SK-N-DZ (cell line): ENCODE data around the gene ADAMTS17.

Experiments used
- DNase-seq: peaks from one replicate; pipeline ENCODE4 v3.0.0-alpha.2; 2015; ENCODE audit warnings: low spot score

ADAMTS17 gene

DNA sequence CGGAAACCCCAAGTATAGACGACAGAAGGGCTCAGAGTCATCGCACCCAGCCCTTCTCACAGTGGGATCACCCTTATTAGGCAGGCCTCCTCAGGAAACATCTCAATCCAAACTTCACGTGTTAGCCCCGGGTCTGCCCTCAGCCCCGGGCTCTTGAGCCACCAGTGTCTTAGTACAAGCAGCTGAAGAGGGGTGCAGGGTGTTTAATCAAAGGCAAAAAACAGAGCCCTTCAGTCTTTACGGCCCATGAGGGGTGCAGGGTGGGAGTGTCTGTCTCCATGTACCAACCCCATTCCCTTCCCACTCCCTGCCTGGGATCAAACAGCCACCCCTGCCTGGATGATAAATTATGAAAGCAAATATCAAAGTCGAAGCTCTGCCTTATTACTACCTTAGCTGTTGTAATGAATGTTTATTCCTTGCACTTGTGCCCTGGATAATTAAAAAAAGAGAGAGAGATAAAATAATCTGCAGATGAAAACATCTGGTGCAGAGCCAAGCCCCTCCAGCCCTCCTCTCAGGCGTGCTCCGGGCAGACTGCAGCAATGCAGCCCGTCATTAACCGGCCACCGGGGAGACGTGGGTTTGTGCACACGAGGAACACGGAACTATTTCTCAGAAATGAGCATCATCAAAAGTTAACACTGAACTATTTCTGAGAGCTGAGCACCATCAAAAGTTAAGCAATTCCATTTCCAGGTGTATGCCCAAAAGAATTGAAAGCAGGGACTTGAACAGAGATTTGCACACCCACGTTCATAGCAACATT lies 64.5 kb downstream of the ADAMTS17 start:
- no peak for DNase-seq

DNA sequence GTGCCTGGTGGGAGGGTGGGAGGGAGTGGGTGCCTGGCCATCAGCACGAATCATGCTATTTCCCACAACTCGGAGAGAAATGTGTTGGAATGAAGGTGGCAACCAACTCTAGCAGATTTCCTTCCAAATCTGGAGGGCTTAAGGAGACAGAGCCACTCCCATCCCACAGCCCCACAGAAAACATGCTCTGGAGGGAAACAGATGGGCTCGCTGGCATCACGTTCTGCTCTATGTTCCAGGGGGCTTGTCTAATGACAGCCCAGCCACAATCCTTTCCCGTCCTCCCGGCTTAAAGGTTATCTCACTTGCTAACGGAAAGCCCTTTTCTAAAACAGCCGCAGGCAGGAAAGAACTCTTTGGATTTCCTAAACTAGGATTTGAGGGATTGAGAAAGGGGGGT lies 65.3 kb downstream of the ADAMTS17 start:
- DNase-seq = no peak

DNA sequence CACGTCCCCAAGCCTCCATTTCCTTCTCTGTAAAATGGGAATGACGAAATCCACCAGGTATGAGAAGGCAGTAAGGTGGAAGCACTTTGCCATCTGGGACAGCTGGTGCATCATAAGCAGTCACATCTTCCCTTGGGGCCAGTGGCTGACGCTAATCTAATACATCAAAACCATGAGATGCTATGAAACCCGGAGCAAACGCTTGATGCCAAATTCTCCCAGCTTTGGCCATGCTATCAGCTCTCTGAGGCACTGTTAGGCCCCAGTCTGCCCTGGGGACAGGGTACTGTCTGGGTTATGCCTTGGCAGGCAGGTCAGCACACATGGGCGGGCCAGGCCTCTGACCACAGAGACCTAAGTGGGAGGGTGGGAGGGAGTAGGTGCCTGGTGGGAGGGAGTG lies 66.1 kb downstream of the ADAMTS17 start:
- DNase-seq = no peak

DNA sequence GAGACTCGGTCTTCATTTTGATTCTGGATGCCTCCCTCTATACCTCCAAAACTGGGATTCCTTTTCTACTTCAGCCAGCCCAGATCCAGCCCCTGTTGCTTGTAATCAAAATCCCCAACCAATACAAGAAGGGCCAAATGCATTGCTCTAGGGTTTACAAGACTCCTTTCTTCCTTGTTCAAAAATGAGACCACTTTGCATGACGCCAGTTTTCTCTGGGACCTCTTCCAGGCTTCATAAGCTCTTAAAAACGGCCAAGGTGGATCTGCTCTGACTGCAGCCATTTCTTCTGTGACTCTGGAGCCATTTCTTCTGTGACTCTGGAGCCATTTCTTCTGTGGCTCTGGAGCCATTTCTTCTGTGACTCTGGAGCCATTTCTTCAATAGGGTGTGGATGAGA lies 71.9 kb downstream of the ADAMTS17 start:
- DNase-seq = no peak

DNA sequence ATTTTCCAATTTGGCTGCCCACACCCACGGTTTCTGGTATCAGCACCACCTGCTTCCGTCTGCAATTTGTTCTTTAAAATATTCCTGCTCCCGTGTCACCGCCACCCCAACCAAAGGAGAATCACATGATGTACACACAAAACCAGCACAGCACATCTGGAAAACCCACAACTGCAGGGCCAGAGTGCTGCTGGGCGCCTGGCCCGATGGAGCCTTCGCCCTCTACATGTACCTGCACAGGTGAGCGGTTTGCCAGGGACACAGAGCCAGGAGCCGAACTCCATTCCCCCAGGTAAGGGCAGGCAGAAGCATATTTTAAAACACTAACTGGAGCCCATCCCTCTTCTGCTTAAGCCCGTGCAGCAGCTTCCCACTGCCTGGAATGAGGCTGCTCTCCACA lies 75.6 kb downstream of the ADAMTS17 start:
- DNase-seq = no peak

DNA sequence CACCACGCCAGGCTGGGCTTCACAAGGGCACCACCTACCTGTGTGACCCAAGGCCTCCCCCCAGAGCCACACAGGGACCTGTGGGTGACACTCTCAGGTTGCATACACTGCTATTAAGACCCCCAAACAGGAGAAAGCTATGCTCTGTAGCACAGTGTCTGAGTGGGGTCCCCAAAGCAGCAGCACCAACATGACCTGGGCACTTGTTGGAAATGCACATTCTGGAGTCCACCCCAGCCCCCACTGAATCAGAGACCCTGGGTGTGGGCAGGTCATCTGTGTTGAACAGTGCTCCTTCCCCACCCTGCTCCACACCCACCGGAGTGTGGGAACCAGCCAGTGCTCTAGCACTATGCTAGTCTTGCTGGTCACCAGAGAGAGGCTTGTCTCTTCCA lies 76.1 kb downstream of the ADAMTS17 start:
- no peak for DNase-seq

DNA sequence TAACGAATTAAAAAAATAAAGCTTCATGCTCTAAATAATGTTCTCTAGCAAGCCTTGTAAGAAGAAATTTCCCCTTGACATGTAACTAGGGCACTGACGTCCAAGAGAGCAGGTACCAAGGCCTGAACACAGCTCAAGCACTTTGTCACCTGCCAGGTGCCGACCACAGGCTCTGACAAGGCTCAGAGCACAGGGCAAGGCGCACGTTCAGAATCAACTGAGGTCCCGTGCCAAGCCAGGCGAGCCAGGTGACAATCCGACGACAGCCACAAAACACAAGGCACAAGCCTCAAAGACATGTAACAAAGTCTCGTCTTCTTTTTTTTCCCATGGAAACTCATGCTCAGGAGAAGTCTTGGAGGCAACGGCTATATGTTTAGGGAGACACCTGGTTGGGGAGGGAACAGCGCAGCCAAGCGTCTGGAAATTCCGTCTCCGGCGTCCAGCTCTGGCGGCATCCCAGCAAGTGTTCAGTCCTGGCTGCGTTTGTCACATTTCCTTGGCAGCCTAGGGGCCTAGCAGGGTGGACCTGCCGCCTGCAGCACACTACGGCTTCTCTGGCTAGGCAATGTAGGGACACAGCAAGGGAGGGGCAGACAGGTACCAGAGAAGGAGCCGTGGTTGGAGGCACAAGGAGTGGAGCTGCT lies 76.7 kb downstream of the ADAMTS17 start:
- no peak for DNase-seq

DNA sequence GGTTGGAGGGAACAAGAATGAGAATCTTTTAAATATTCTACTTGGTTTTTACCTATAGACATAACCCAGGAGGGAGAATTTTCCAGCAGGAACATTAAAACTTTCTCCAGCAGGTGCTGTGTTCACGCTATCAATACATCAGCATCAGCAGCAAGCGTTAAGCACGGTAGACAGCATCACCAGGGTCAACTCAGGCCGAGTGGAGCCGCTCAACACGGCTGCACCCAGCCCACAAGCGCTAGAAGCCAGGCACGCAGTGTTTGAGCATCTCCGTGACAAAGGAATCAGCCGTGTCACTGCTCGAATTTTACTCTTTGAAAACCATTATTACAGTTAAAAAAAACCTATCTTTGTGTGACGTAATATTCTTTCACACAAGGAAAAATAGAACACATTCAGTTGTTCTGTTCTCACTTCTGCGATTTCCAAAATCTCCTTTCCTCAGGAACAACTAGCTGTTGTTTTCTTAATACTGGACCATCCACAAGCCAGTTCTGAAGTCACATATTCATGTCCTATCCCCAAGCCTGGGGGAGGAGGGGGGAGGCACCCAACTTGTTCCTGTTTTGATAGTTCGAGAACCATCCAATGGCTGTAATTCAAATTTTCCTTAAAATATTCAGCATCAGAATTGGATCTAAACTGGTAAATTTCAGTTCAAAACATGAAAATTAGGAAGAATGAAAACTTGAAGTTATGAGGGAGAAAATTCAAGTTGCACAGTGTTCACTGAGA lies 77.9 kb downstream of the ADAMTS17 start:
- DNase-seq = peak; percentile 55

DNA sequence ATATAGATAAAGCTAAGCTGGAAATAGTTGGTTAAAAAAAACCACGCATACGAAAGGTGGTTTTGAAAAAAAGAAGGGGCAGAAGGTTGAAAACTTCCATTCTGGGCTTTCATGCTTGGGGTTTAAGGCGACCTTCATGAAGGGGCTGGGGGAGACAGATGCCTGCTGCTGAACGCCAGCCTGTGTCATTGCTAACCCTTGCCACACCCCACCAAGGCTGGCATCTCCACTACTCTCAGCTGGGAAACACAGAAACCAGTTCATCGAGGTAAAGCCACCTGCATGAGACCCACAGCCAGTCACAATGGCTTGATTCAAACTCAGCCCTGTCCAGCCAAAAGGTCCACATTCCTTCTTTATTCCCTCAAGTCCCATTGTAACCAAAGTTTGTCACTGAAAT lies 78.7 kb downstream of the ADAMTS17 start:
- DNase-seq = no peak

DNA sequence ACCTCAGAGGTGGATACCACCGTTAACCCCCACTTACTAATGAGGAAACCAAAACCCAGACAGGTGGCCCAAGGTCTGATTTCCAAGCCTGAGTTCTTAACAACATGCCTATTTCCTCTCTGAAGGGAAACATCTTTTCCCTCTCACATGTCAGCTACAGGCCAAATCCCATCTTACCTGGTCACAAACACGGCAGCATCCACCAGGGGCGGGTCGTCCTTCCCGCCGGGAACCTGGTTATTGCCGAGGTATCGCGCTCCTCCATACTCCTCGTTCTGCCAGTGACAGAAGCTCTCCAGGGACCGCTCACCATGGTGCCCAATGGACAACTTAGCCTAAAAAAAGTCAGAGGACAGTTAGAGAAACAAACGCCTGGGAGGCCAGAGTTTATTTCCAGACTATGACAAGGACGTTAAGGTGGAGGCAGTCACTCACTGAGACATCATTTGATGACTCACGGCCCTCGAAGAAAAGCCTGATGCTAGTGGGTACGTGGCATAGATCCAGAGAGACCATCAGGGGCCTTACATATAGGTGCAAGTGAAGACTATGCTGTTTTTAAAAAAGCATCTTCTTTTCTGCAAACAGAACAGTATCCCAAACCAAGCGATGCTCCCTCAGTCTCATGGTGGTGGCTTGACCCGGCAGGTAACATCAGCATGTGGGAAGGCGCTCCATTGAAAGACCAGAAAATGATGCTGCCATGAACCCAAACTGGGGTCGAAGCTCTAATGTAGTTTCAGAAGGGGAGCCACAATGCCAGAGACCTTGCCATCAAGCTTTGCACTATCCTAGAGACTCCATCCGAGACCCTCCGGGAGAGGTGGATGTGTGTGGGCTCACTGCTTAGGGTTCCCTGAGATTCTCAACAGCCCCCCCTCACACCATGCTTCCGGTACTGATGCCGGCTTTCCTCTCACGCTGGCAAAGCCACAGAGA lies 80.2 kb downstream of the ADAMTS17 start:
- no peak for DNase-seq

DNA sequence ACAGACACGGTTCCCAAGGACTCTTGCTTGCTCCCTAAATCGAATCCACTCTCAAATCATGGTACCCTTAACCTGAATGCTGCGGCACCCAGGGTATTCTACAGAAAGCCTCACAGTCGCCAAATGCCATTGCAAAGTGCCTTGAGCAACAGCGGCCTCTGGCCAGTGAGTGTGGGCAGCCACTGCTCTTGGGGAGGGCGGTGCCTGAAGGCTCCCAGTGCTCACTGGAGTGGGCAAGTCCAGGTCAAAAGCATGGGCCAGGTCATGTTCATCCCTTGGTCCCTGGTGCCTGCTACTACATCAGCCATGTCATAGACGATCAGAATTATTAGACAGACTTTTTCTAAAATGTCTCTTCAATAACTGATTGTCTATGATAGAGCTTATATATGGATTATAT lies 82.5 kb downstream of the ADAMTS17 start:
- DNase-seq = no peak

DNA sequence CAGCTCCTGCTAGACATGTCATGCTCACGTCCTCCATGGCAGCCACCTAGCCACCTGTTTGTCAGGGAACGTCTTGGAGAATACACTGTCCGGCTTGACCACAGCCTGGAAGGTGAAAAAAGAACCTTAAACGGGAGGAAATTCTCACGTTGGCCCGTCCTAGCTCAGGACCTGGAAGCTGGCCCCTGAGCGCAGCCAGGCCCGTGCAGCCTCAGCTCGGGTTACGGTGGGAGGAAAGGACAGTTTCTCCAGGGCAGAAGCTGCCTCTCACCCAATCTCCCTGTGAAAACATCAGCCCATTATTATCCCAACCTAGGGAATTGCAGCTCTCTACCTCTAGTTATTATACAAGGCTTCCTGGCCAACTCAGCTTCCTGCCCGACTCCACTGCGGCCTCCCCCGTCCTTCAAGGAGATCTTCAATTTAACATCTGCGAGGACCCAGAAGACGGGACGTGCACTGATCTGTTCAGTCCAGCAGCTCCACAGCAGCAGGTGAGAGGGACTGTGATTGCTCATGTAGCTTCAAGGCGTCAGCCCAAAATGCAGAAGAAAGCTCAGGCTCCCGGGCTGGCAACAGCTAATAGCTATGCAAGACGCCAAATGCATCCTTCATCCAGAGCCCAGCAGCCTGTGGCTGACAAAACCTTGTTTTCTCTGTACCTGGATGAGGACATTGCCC lies 84.7 kb downstream of the ADAMTS17 start:
- DNase-seq = no peak

DNA sequence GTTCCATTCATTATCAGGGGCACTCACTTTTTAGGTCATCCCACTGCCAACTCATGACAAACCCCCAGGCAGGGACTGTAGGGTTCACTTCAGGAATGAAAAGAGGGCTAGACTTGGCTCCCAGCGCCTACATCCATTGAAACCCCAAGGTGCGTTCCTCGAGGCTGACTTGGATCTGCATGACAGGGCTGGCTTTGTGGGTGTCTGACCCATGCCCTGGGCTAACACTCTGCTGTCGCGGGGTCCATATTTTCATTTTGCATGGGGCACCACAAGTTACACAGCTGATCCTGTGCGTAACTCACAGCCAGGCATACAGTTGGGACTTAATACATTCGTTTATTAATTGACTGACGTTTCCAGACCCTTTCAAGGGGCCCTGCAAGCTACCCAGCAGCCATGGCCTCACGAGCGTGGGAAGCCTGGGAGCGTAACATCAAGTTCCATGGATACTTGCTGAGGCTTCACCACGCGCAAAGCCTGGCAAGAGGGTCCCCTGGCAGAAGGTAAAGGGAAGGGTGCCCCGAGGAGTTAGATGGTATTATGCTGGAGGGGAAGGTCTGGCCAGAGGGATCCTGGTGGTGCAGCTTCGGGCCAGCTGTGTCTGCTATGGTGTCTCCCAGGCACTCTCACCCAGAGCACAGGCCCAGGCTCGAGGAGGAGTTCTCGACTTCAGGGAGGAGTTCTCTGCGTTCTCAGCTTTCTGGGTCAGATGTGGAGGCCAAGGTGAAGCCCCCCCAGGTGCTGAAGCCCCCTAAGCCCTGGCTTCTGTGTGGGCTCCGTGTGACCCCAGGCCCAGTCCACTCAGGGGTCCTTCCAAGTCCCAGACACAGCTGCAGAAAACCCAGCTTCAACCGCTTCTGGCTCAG lies 85.4 kb downstream of the ADAMTS17 start:
- DNase-seq = no peak

DNA sequence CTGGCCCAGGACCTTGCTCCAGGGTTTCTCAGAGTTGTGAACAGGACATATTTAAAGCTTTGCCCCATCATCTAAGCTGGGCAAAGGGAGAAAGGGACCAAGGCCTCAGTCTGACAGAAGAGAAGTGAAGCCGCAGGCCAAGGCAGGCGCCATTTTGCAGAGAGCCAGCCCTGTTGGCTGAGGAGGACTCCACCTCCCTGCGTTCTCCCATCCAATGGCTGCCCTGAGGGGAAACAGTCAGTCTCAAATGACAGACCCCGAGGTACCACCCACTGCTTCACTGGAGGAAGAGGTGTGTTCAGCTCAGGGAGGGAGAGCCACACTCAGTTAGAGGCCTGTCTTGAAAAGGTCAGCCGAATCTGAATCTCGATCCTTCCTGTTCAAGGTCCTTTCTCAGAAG lies 86.1 kb downstream of the ADAMTS17 start:
- no peak for DNase-seq

DNA sequence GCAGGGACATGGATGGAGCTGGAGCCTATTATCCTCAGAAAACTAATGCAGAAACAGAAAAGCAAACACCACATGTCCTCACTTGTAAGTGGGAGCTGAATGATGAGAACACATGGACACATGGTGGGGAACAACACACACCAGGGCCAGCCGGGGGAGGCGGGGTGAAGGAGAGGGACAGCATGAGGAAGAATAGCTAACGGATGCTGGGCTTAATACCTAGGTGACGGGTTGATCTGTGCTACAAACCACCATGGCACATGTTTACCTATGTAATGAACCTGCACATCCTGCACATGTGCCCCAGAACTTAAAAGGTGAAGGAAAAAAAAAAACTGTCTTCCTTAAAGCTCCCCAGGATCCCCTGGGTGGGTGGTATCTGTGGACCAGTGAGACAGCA lies 87.1 kb downstream of the ADAMTS17 start:
- no peak for DNase-seq

DNA sequence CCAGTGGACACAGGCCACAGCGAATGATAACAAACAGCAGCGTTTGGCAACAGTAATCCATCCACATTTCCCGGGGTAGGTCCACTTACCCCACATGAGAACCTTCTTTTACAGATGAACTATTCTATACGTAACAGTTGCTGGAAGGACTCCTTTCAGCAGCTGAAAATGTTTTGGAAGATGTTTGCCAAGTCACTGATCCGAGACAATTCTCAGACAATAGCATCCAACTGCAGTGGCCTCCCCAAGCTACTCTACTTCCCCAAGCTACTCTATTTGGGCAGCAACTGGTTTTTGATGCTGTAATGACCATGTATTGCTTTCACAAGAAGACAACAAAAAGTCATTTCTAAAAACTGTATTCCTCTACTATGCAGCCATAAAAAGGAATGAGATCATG lies 87.5 kb downstream of the ADAMTS17 start:
- no peak for DNase-seq

DNA sequence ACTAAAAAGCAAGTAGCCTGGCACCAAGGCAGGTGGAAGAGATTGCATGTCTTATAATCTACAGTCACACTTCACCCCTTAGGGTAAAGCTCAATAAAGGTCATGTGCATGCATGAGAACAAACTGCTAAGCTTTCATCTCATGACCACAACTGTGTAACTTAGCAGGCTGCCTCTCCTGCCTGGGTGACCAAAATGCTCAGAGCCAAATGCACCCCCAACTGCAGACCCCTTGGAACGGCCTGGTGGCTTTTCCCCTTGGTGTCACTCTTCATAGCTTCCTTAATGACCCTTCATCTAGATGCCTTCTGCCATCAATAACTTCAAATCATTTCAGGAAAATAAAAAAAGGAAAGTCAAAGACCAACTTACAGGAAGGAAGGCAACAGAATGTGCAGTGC lies 88.1 kb downstream of the ADAMTS17 start:
- DNase-seq = no peak

DNA sequence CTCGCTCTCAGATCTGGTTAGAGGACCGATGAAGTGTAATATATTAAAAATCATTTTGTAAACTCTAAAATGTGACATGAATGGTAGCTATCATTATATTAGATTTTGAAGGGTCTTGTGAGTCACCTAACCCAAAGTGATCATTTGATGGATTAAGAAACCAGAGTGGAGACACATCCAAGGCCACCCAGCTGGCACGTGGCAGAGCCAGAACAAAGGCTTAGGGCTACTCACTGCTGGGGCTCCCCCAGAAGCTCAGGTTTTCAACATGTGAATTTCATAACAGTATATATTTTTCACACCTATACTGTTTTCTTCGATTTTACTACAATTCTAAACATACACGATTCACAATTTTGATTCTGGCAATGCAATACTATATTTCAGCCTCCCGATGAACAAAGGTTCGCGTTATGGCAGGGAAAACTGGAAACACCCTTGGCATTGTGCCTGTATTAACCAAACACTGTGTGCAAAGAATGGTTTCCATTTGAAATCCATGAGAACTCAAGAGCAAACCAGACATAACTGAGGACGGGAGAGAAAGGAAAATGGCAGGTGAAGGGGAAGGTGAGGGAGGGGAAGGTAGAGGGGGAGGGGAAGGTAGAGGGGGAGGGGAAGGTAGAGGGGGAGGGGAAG lies 88.9 kb downstream of the ADAMTS17 start:
- no peak for DNase-seq

DNA sequence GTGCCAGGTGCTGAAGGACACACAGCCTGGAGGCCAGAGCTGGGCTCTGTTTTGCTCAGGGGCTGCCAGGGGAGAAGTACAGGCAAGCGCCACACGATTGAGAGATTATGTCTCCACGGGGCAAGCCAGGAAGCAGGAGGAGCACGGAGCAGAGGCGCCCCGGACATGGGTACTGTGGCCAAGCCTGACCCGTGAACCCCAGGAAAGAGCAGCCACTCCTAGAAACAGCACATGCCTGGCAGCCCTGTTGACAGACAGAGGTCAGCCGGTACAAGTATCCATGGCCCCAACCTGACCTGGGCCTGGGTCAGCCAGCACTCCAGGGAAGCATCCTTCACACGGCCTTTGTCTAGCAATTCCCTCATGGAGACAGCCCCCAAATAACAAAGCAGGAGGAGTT lies 89.4 kb downstream of the ADAMTS17 start:
- no peak for DNase-seq
